Stomach (tissue), 4 donors: ENCODE data around the gene STRA6.

ENCODE experiments used
- EP300 ChIP-seq: sonication (generic); formaldehyde crosslinking; IDR thresholded peaks from one replicate; pipeline ENCODE4 v1.6.1; 2017; ENCODE audit warnings: antibody characterized with exemption
- POLR2A ChIP-seq, 4 donors: fragments of 450-650 bp; IDR thresholded peaks; one replicate each; pipeline ENCODE4 v1.6.1; 2016; ENCODE audit warnings: antibody characterized with exemption in 4 of 4, control low read depth in 2 of 4, mild to moderate bottlenecking in 1 of 4, moderate library complexity in 1 of 4
- TF ChIP-seq, protein P1 (sequence below), 7 experiments: fragments of 450-650 bp in 4 of 7; fragments of 200-600 bp in 3 of 7; sonication (generic) in 3 of 7; IDR thresholded peaks; one replicate each; pipeline ENCODE4 v1.5.1; 2016 to 2019; ENCODE audit warnings: antibody characterized with exemption in 7 of 7, control low read depth in 2 of 7, mild to moderate bottlenecking in 1 of 7

DNA sequence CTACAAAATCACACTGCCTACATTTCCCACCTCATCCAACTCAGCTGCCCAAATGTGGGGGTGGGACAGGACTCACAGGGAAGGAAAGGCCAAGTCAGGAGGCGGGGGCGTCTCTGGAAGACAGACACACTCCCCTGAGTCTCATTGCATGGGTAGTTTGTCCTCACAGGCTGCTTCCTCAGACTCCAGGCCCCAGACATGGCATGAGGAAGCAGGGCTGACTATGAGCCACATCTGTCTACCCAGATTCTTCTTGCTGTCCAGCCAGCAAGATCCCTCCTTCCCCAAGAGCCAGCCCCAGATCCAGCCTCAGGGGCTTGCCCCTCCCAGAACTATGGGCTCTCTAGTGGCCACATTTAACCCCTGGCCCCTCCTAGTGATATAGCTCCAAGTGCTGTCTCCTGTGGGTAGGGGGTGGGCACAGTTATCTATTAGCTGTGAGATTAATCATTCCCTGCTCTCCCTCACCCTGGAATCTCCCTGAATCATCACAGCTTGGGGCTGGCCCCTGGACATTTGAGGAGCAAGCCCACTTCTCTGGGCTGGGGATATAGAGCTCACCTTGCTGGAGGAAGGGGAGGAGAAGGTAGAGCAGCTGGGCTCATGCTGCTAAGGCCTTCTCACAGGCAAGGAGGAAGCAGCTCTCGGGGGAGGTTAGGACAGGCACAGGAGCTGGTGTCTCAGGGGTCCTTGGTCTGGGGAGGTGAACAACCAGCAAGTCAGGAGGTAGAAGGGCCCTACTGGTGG, 31.4 kb upstream of the STRA6 start:
- TF ChIP-seq, protein P1, sequence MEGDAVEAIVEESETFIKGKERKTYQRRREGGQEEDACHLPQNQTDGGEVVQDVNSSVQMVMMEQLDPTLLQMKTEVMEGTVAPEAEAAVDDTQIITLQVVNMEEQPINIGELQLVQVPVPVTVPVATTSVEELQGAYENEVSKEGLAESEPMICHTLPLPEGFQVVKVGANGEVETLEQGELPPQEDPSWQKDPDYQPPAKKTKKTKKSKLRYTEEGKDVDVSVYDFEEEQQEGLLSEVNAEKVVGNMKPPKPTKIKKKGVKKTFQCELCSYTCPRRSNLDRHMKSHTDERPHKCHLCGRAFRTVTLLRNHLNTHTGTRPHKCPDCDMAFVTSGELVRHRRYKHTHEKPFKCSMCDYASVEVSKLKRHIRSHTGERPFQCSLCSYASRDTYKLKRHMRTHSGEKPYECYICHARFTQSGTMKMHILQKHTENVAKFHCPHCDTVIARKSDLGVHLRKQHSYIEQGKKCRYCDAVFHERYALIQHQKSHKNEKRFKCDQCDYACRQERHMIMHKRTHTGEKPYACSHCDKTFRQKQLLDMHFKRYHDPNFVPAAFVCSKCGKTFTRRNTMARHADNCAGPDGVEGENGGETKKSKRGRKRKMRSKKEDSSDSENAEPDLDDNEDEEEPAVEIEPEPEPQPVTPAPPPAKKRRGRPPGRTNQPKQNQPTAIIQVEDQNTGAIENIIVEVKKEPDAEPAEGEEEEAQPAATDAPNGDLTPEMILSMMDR (IDR thresholded peaks at IDR 0.05), result no peak
- TF ChIP-seq EP300 (no peak), POLR2A (IDR thresholded peaks at IDR 0.05) (no peak)
